Peyer's patch (tissue), 4 donors: Measurements from ENCODE around the gene PDP2. TPM values are rescaled to one million over a fixed set of nuclear protein-coding genes. Genes with fewer than 3 reads are reported as not detected.
"Not testable (repeated sequence)": the region's sequence is repeated elsewhere in the genome, so short reads cannot be mapped to it uniquely, and the experiment has no call there.

Experiments used
- DNase-seq, 3 donors: peaks; one replicate each; pipeline ENCODE4 v3.0.0-alpha.2; 2017 to 2019
- H3K27ac ChIP-seq, 4 donors: fragments of 200-600 bp; sonication (generic); one replicate each; pipeline ENCODE4 v1.5.1; 2016 to 2019
- H3K27me3 ChIP-seq, 2 donors: fragments of 200-600 bp; sonication (generic); one replicate each; pipeline ENCODE4 v1.5.1; 2019
- H3K36me3 ChIP-seq, 3 donors: fragments of 200-600 bp; sonication (generic); one replicate each; pipeline ENCODE4 v1.5.1; 2016 to 2019
- H3K4me1 ChIP-seq, 4 donors: fragments of 200-600 bp; sonication (generic); one replicate each; pipeline ENCODE4 v1.5.1; 2016 to 2019
- H3K4me3 ChIP-seq, 4 donors: fragments of 200-600 bp; sonication (generic); 1 replicate in 3 of 4; 2 replicates in 1 of 4; pipeline ENCODE4 v1.5.1; 2016 to 2019; ENCODE audit warnings: mild to moderate bottlenecking in 1 of 4
- H3K9me3 ChIP-seq, 4 donors: fragments of 200-600 bp; sonication (generic); one replicate each; pipeline ENCODE4 v1.5.1; 2016 to 2019; ENCODE audit warnings: mild to moderate bottlenecking in 1 of 4
- POLR2A ChIP-seq, 2 donors: fragments of 450-650 bp; IDR thresholded peaks; one replicate each; pipeline ENCODE4 v1.5.1; 2017; ENCODE audit warnings: antibody characterized with exemption in 2 of 2, mild to moderate bottlenecking in 2 of 2, moderate library complexity in 2 of 2
- total RNA-seq, 4 donors: library from RNA; depleted of rRNA; stranded (reverse); fragments of >200 nt; gene quantifications; one replicate each; pipeline ENCODE4 v1.1.0, GENCODE V29; 2016
- TF ChIP-seq, protein P1 (sequence below), 6 experiments: fragments of 450-650 bp in 4 of 6; fragments of 200-600 bp in 2 of 6; sonication (generic) in 1 of 6; IDR thresholded peaks; one replicate each; pipeline ENCODE4 v1.5.1; 2017 to 2019; ENCODE audit warnings: antibody characterized with exemption in 6 of 6, mild to moderate bottlenecking in 3 of 6, moderate library complexity in 1 of 6

The PDP2 gene
- total RNA-seq, 4 donors from 2014 or later: 12.1 to 27.9 (median 15.3) TPM

DNA sequence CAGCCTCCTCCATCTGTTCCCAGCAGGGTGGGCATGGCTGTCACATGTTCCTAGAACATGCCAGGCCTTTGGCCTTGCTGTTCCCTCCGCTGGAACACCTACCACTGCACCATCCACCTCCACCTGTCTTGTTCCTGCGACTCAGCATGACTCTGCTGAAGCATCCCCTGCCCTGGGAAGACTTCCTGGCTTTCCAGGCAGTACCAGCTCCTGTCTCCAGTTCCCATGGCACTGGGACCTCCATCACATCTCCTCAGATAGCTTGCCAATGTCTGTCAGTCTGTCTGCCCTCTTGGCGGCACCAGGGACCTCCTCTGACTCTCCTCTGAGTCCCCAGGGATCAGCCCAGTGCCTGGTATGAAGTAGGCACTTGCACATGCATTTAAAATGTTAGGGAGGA, 15.7 kb downstream of the PDP2 start:
- DNase-seq: no peak
- Histone ChIP-seq H3K27ac (peak overlapping the region in 3 of 4 donors; percentile 54 to 82 (median 71)), H3K9me3 (no peaks in the 10 kb centered on the region), H3K36me3 (no peaks in the 10 kb centered on the region), H3K27me3 (no peaks in the 10 kb centered on the region), H3K4me3 (no peak overlapping the region), H3K4me1 (peaks cover 3 to 40% (median 11%) of the 10 kb centered on the region in 4 donors)
- TF ChIP-seq, protein P1, sequence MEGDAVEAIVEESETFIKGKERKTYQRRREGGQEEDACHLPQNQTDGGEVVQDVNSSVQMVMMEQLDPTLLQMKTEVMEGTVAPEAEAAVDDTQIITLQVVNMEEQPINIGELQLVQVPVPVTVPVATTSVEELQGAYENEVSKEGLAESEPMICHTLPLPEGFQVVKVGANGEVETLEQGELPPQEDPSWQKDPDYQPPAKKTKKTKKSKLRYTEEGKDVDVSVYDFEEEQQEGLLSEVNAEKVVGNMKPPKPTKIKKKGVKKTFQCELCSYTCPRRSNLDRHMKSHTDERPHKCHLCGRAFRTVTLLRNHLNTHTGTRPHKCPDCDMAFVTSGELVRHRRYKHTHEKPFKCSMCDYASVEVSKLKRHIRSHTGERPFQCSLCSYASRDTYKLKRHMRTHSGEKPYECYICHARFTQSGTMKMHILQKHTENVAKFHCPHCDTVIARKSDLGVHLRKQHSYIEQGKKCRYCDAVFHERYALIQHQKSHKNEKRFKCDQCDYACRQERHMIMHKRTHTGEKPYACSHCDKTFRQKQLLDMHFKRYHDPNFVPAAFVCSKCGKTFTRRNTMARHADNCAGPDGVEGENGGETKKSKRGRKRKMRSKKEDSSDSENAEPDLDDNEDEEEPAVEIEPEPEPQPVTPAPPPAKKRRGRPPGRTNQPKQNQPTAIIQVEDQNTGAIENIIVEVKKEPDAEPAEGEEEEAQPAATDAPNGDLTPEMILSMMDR (IDR thresholded peaks at IDR 0.05): no peak
- TF ChIP-seq POLR2A (IDR thresholded peaks at IDR 0.05): no peak

- H3K4me3 ChIP-seq, H3K36me3 ChIP-seq, H3K9me3 ChIP-seq, H3K27me3 ChIP-seq: not testable (repeated sequence)
- Histone ChIP-seq H3K27ac (peak overlapping the region in 3 of 4 donors; percentile 54 to 82 (median 71)), H3K4me1 (peaks cover 3 to 47% (median 11%) of the 10 kb centered on the region in 4 donors)
- peak in 1 of 3 donors; percentile 48 for DNase-seq
- TF ChIP-seq POLR2A (IDR thresholded peaks at IDR 0.05): peak in 1 of 2 donors; percentile 50
Observed at GRCh38 chr16:66896682-66897081, 16.4 kb downstream of the PDP2 start.

DNA sequence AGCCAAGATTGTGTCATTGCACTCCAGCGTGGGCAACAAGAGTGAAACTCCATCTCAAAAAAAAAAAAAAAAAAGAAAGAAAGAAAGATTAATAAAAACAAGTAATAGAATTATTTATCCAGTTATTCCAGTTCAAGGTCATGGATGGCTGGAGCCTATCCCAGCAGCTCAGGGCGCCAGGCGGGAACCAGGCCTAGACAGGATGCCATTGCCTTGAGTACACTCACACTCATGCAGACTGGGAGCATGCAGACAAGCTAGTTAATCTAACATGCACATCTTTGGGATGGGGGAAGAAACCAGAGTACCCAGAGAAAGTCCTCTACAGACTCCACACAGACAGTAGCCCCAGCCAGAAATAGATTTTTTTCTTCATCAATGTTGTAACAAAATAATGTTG, 17.9 kb downstream of the PDP2 start:
- Histone ChIP-seq H3K27me3 (no peaks in the 10 kb centered on the region), H3K4me3 (no peak overlapping the region), H3K4me1 (peaks cover 3 to 49% (median 11%) of the 10 kb centered on the region in 4 donors), H3K27ac (peak overlapping the region in 2 of 4 donors; percentile 85), H3K36me3 (no peaks in the 10 kb centered on the region), H3K9me3 (no peaks in the 10 kb centered on the region)
- TF ChIP-seq POLR2A (IDR thresholded peaks at IDR 0.05): no peak
- TF ChIP-seq, protein P1 (IDR thresholded peaks at IDR 0.05): no peak
- peak in 1 of 3 donors; percentile 49 for DNase-seq

- no peaks in the 10 kb centered on the region for H3K9me3 ChIP-seq
- H3K27me3 ChIP-seq: no peaks in the 10 kb centered on the region
- peak overlapping the region in 3 of 4 donors; percentile 67 to 85 (median 85) for H3K27ac ChIP-seq
- H3K36me3 ChIP-seq: no peaks in the 10 kb centered on the region
- no peak overlapping the region for H3K4me3 ChIP-seq
- no peak for DNase-seq
- peaks cover 3 to 49% (median 11%) of the 10 kb centered on the region in 4 donors for H3K4me1 ChIP-seq
- TF ChIP-seq POLR2A (IDR thresholded peaks at IDR 0.05): no peak
- TF ChIP-seq, protein P1 (IDR thresholded peaks at IDR 0.05): no peak
Observed at GRCh38 chr16:66898933-66899309, 18.6 kb downstream of the PDP2 start.

DNA sequence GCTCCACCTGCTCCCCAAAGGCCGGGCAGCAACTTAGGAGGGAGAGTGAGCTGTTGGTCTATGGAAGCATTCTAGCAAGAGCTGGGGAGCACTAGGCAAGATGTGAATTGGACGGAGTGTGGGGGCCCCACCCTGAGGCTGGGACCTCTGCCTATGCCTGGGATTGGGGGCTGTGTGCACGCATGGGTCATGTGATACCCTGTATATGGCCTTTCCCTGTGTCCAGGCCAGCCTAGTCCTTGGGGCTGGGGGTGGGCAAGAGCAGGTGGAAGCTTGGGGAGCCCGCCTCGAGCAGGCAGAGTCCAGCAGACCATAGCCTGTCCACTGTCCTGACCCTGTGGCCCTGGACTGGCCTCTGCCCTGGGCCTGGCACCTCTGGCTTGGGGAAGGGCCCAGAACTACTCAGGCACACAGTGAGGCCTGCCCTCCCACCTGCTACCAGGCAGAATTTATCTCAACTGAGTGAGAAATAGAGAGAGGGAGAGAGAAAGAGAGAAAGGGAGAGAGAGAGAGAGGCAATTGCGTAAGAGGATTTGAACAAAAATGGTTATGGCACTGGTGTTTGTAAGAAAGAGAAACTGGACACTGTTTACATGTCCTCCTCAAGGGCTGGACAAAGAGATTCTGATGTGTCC, 19.1 kb downstream of the PDP2 start:
- H3K9me3 ChIP-seq: no peaks in the 10 kb centered on the region
- H3K27me3 ChIP-seq: no peaks in the 10 kb centered on the region
- H3K27ac ChIP-seq: peak overlapping the region; percentile 67 to 85 (median 78)
- TF ChIP-seq POLR2A (IDR thresholded peaks at IDR 0.05): no peak
- no peak overlapping the region for H3K4me3 ChIP-seq
- H3K4me1 ChIP-seq: peaks cover 3 to 49% (median 11%) of the 10 kb centered on the region in 4 donors
- peak in 1 of 3 donors; percentile 48 for DNase-seq
- no peaks in the 10 kb centered on the region for H3K36me3 ChIP-seq

DNA sequence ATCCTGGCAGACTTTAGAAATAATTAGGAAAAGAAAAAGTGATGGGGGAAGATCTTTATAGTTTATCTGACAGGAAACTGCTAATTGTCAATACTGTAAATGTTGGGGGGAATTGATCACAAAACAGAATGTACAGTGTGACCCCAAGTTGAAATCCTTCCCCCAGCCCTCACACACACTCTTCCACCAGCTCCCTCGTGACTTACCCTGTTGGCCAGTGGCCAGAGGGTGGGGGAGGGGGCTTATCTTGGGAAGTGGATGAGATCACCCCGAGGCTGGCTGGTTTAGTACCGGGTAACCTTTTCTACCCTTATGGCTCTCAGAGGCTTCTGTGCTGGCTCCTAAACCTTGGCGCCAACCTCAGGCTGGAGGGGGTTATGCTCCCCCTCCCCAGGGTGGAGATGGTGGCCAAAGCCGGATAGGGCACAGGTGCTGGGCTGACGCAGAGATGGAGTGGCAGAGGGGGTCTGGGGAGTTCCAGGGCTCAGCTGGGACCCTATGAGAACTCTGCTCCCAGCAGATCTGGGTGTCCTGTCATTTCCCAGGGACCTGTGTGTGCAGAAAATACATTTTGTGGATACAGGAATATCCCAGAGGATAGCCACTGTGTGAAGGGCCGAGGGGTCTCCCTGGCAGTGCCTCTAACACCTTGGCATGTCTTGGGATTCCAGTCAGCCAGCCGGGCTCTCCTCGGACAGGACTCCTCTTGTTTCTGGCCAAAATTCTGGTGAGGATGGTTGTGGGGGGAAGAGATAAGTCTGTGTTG, 19.8 kb downstream of the PDP2 start:
- no peaks in the 10 kb centered on the region for H3K27me3 ChIP-seq
- TF ChIP-seq POLR2A (IDR thresholded peaks at IDR 0.05): peak in 1 of 2 donors; percentile 67
- TF ChIP-seq, protein P1 (IDR thresholded peaks at IDR 0.05): no peak
- H3K27ac ChIP-seq: peak overlapping the region; percentile 67 to 85 (median 78)
- DNase-seq: peak; percentile 41 to 92 (median 87)
- peaks cover 3 to 53% (median 11%) of the 10 kb centered on the region in 4 donors for H3K4me1 ChIP-seq
- H3K36me3 ChIP-seq: no peaks in the 10 kb centered on the region
- H3K4me3 ChIP-seq: no peak overlapping the region
- no peaks in the 10 kb centered on the region for H3K9me3 ChIP-seq
